ENCODE results near the gene OSBP2. TPM values are rescaled to one million over a fixed set of nuclear protein-coding genes. Genes with fewer than 3 reads are reported as not detected.

Gene OSBP2
- total RNA-seq, 2 experiments from 2014 or later: 1.2 to 1.6 TPM

DNA sequence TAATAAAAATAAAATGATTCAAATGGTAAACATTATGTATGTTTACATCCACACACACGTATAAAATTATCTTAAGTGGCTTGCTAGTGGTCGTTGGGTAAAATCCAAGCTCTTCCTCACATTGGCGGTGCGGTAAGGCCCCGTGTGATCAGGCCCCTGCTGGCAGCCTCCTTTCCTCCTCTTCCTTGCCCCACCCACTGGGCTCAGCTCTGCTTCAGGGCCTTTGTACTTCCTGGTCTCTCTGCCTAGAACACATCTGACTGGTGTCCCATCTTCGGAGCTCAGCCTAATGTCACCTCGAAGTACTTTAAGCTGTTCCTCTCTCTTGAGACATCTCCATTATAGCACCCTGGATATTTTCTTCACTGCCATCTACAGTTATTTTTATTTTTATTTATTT is 52.8 kb downstream of the OSBP2 start:
- no peak overlapping the region for H3K4me3 Mint-ChIP-seq
- no peak for ATAC-seq (ENCODE audit: poor library complexity)
- ChIA-PET CTCF (no interaction called here), POLR2A (no interaction called here)
- H3K27me3 ChIP-seq (ENCODE audit: control insufficient read depth in 1 of 2, insufficient read depth in 2 of 2, low read length in 2 of 2): no peaks in the 10 kb centered on the region
- no peaks in the 10 kb centered on the region for H3K9me3 Mint-ChIP-seq
- no peak overlapping the region for H3K4me3 ChIP-seq (ENCODE audit: low read length)
- no peaks in the 10 kb centered on the region for H3K9me3 ChIP-seq (ENCODE audit: control insufficient read depth in 1 of 2, insufficient read depth in 1 of 2, low read length in 2 of 2)
- H3K27me3 Mint-ChIP-seq: no peaks in the 10 kb centered on the region
- H3K27ac Mint-ChIP-seq: no peak overlapping the region
- no peak overlapping the region for H3K27ac ChIP-seq (ENCODE audit: low read depth in 1 of 2, low read length in 2 of 2)
- no peaks in the 10 kb centered on the region for H3K36me3 Mint-ChIP-seq (ENCODE audit: low read depth)
- intact Hi-C loops (cut with DNase I, micrococcal nuclease): no loop called here
- no peaks in the 10 kb centered on the region for H3K36me3 ChIP-seq (ENCODE audit: insufficient read depth, low read length)
- no peak for DNase-seq
- TF ChIP-seq, protein P1, sequence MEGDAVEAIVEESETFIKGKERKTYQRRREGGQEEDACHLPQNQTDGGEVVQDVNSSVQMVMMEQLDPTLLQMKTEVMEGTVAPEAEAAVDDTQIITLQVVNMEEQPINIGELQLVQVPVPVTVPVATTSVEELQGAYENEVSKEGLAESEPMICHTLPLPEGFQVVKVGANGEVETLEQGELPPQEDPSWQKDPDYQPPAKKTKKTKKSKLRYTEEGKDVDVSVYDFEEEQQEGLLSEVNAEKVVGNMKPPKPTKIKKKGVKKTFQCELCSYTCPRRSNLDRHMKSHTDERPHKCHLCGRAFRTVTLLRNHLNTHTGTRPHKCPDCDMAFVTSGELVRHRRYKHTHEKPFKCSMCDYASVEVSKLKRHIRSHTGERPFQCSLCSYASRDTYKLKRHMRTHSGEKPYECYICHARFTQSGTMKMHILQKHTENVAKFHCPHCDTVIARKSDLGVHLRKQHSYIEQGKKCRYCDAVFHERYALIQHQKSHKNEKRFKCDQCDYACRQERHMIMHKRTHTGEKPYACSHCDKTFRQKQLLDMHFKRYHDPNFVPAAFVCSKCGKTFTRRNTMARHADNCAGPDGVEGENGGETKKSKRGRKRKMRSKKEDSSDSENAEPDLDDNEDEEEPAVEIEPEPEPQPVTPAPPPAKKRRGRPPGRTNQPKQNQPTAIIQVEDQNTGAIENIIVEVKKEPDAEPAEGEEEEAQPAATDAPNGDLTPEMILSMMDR (IDR thresholded peaks at IDR 0.05): no peak
- H3K4me1 Mint-ChIP-seq (ENCODE audit: low read depth): no peaks in the 10 kb centered on the region
- H3K4me1 ChIP-seq (ENCODE audit: insufficient read depth, low read length): peaks cover 12% of the 10 kb centered on the region

GRCh38 chr22:30749272-30749671 is 54.6 kb downstream of the OSBP2 start:
- H3K4me1 Mint-ChIP-seq (ENCODE audit: low read depth): no peaks in the 10 kb centered on the region
- H3K36me3 Mint-ChIP-seq (ENCODE audit: low read depth): no peaks in the 10 kb centered on the region
- H3K9me3 Mint-ChIP-seq: no peaks in the 10 kb centered on the region
- ChIA-PET POLR2A (no interaction called here), CTCF (no interaction called here)
- H3K36me3 ChIP-seq (ENCODE audit: insufficient read depth, low read length): no peaks in the 10 kb centered on the region
- ATAC-seq (ENCODE audit: poor library complexity) (no peak), DNase-seq (no peak)
- no peaks in the 10 kb centered on the region for H3K9me3 ChIP-seq (ENCODE audit: control insufficient read depth in 1 of 2, insufficient read depth in 1 of 2, low read length in 2 of 2)
- H3K27ac ChIP-seq (ENCODE audit: low read depth in 1 of 2, low read length in 2 of 2): no peak overlapping the region
- no peak overlapping the region for H3K4me3 ChIP-seq (ENCODE audit: low read length)
- H3K4me1 ChIP-seq (ENCODE audit: insufficient read depth, low read length): no peaks in the 10 kb centered on the region
- intact Hi-C loops (cut with DNase I, micrococcal nuclease): no loop called here
- no peaks in the 10 kb centered on the region for H3K27me3 ChIP-seq (ENCODE audit: control insufficient read depth in 1 of 2, insufficient read depth in 2 of 2, low read length in 2 of 2)
- no peaks in the 10 kb centered on the region for H3K27me3 Mint-ChIP-seq
- no peak overlapping the region for H3K27ac Mint-ChIP-seq
- no peak overlapping the region for H3K4me3 Mint-ChIP-seq
- TF ChIP-seq, protein P1 (IDR thresholded peaks at IDR 0.05): no peak

GRCh38 chr22:30749849-30750248 is 55.2 kb downstream of the OSBP2 start:
- no peak for DNase-seq
- no peaks in the 10 kb centered on the region for H3K4me1 ChIP-seq (ENCODE audit: insufficient read depth, low read length)
- H3K4me3 ChIP-seq (ENCODE audit: low read length): no peak overlapping the region
- no peaks in the 10 kb centered on the region for H3K9me3 ChIP-seq (ENCODE audit: control insufficient read depth in 1 of 2, insufficient read depth in 1 of 2, low read length in 2 of 2)
- H3K27ac ChIP-seq (ENCODE audit: low read depth in 1 of 2, low read length in 2 of 2): no peak overlapping the region
- ChIA-PET POLR2A (no interaction called here), CTCF (interaction anchor here (0.6 kb wide), 1 partner anchor 1065 kb away, joined by 3 read pairs; no protein-coding TSS in a partner anchor)
- Mint-ChIP-seq H3K27me3 (no peaks in the 10 kb centered on the region), H3K4me1 (ENCODE audit: low read depth) (no peaks in the 10 kb centered on the region), H3K4me3 (no peak overlapping the region), H3K9me3 (no peaks in the 10 kb centered on the region), H3K27ac (no peak overlapping the region), H3K36me3 (ENCODE audit: low read depth) (no peaks in the 10 kb centered on the region)
- intact Hi-C loops (cut with DNase I, micrococcal nuclease): loop anchor here in 1 of 2 experiments (10.0 kb wide), 1 partner anchor 355 kb away; the partner anchor contains the start of gene SEC14L2
- H3K27me3 ChIP-seq (ENCODE audit: control insufficient read depth in 1 of 2, insufficient read depth in 2 of 2, low read length in 2 of 2): no peaks in the 10 kb centered on the region
- TF ChIP-seq, protein P1 (IDR thresholded peaks at IDR 0.05): no peak
- no peak for ATAC-seq (ENCODE audit: poor library complexity)
- no peaks in the 10 kb centered on the region for H3K36me3 ChIP-seq (ENCODE audit: insufficient read depth, low read length)
